Aorta (tissue), 5 donors: ENCODE results near the gene SNW1. TPM values are rescaled to one million over a fixed set of nuclear protein-coding genes. Genes with fewer than 3 reads are reported as not detected.
A peak's percentile ranks its signal among the peaks of the same experiment; 100 is the strongest.
"Not testable (repeated sequence)": the region's sequence is repeated elsewhere in the genome, so short reads cannot be mapped to it uniquely, and the experiment has no call there.

Experiments
- ATAC-seq: fragments of 200-7000 bp; cut with Tn5 transposase; one replicate; pipeline ENCODE4 v1.9.1; 2022; ENCODE audit warnings: moderate library complexity; ENCODE audit not compliant: low FRiP score
- DNase-seq, 2 donors: peaks; one replicate each; pipeline ENCODE4 v3.0.0-alpha.2; 2020
- H3K27ac ChIP-seq, 2 donors: one replicate each; pipeline ENCODE4 v1.5.1; 2013; ENCODE audit warnings: low read length in 2 of 2, mild to moderate bottlenecking in 2 of 2, moderate library complexity in 2 of 2, control low read depth in 1 of 2, inconsistent platforms in 1 of 2, low read depth in 1 of 2
- H3K27me3 ChIP-seq, 2 donors: one replicate each; pipeline ENCODE4 v1.6.1; 2013; ENCODE audit warnings: control low read depth in 1 of 2, low read length in 1 of 2, mild to moderate bottlenecking in 1 of 2, moderate library complexity in 1 of 2; ENCODE audit not compliant: insufficient read depth in 2 of 2, control insufficient read depth in 1 of 2
- H3K36me3 ChIP-seq, 2 donors: one replicate each; pipeline ENCODE4 v1.6.1; 2013; ENCODE audit warnings: control low read depth in 1 of 2, low read length in 1 of 2, mild to moderate bottlenecking in 1 of 2; ENCODE audit not compliant: insufficient read depth in 2 of 2, control insufficient read depth in 1 of 2
- H3K4me1 ChIP-seq, 2 donors: one replicate each; pipeline ENCODE4 v1.6.1; 2013; ENCODE audit warnings: low read length in 2 of 2, control low read depth in 1 of 2, mild to moderate bottlenecking in 1 of 2, moderate library complexity in 1 of 2; ENCODE audit not compliant: insufficient read depth in 2 of 2, control insufficient read depth in 1 of 2
- H3K4me3 ChIP-seq, 2 donors: one replicate each; pipeline ENCODE4 v1.5.1; 2013; ENCODE audit warnings: low read length in 2 of 2, control low read depth in 1 of 2, mild to moderate bottlenecking in 1 of 2
- H3K9me3 ChIP-seq: one replicate; pipeline ENCODE4 v1.6.1; 2013; ENCODE audit warnings: mild to moderate bottlenecking, low read length; ENCODE audit not compliant: control insufficient read depth
- WGBS, 2 donors: extraction: QIAGEN DNeasy Blood & Tissue Kit; methylation state at CpG; one replicate each; pipeline ENCODE4 v1.1.7; 2013; 5-methylcytosine and 5-hydroxymethylcytosine counted together
- intact Hi-C, 2 donors: fragments of 100-400 bp; cut with DNase I; formaldehyde crosslinking; loops; one replicate each; pipeline versions ENCODE4 v1.14.2 to v1.15.0; 2022
- polyA plus RNA-seq, 2 donors: library from polyadenylated mRNA; stranded (reverse); fragments of 200-250 nt; gene quantifications; one replicate each; pipeline ENCODE4 v1.2.3, GENCODE V29; 2013
- total RNA-seq, 2 donors: library from RNA; stranded (reverse); fragmentation: NEBNext Ultra II Directional; extraction: Animal tissue kit (Norgen Biotek cat#: 25700); gene quantifications; one replicate each; pipeline ENCODE4 v1.2.1, GENCODE V29; 2021
- donor health status: healthy with polysubstance abuse.
- donor health status: Bipolar disorder and iron deficiency.
- donor health status: DM: no; HTN: no; CAD: no.
- donor health status: DM: no; HTN: no; CAD: no.
- donor health status: DM: yes; HTN: yes; CAD: no.

The SNW1 gene
- total and polyA plus RNA-seq, 4 donors = 51.4 to 60.5 (median 59.1) TPM

GRCh38 chr14:77763316-77763715 is 2.4 kb upstream of the SNW1 start:
- ATAC-seq = no peak
- H3K4me3 ChIP-seq = no peak overlapping the region
- H3K36me3 ChIP-seq = no peaks in the 10 kb centered on the region
- intact Hi-C loops = loop anchor here in 1 of 2 donors (5.0 kb wide), 1 partner anchor 56 kb away; the partner anchor contains the start of genes ALKBH1 and SLIRP
- peaks cover 4 to 5% of the 10 kb centered on the region in 2 donors for H3K4me1 ChIP-seq
- no peak for DNase-seq
- no peak overlapping the region for H3K27ac ChIP-seq
- H3K27me3 ChIP-seq = no peaks in the 10 kb centered on the region
- H3K9me3 ChIP-seq = no peaks in the 10 kb centered on the region
- 44 to 53% methylated on average over 1 of the region's 1 CpG for WGBS, 2 donors

DNA sequence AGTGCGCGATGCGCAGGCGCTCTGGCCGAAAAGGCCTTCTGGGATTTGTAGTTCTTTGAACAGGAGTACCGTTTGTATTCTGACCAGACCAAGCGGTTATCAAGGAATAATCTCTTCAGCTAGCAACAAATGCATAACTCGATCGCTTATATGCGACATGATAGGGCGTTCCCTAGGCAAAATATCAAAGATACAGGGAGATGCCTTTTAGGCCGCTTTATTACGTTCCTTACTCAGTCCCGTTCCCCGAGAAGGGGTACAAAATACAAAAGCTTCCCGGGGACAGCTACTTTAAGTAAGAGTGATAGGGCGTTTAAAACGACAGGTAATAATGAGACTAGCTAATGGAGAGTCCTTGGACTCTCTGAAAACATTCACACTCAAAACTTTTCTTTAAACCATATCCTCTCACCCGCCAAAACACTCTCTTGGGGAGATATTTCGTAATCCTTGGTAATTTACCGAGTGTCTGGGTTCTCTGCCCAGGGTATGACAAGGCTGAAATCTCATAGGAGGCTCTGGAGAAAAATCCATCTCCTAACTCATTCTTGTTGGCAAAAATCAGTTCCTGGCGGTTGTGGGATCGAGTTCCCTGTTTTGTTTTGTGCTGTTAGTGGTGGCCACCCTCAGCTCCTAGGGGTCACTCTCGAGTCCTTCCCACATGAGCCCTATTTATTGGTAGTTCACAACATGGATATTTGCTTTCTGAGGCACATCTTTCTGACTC is 412 bp upstream of the SNW1 start:
- ATAC-seq (peak; percentile 82), DNase-seq (peak in 1 of 2 donors; percentile 60)
- H3K36me3 ChIP-seq = no peaks in the 10 kb centered on the region
- WGBS, 2 donors = 1 to 2% methylated on average over 24 of the region's 24 CpGs
- peaks cover 4 to 5% of the 10 kb centered on the region in 2 donors for H3K4me1 ChIP-seq
- H3K9me3 ChIP-seq = no peaks in the 10 kb centered on the region
- intact Hi-C loops = loop anchor here in 1 of 2 donors (5.0 kb wide), 1 partner anchor 54 kb away; the partner anchor contains the start of genes ALKBH1 and SLIRP
- H3K4me3 ChIP-seq = peak overlapping the region; percentile 49 to 76
- peak overlapping the region; percentile 41 to 45 for H3K27ac ChIP-seq
- no peaks in the 10 kb centered on the region for H3K27me3 ChIP-seq

GRCh38 chr14:77752799-77753516 is 8.0 kb downstream of the SNW1 start:
- DNase-seq (no peak), ATAC-seq (no peak)
- Histone ChIP-seq H3K4me1 (no peaks in the 10 kb centered on the region), H3K36me3 (peaks cover 2 to 3% of the 10 kb centered on the region in 2 donors), H3K27me3 (no peaks in the 10 kb centered on the region), H3K27ac (no peak overlapping the region), H3K9me3 (no peaks in the 10 kb centered on the region), H3K4me3 (no peak overlapping the region)
- intact Hi-C loops = no loop called here
- WGBS, 2 donors = 33 to 45% methylated on average over 3 of the region's 3 CpGs

GRCh38 chr14:77752266-77752665 is 8.7 kb downstream of the SNW1 start:
- 96% methylated on average over 2 of the region's 2 CpGs for WGBS, 2 donors
- no peaks in the 10 kb centered on the region for H3K4me1 ChIP-seq
- H3K27me3 ChIP-seq = no peaks in the 10 kb centered on the region
- no peak for ATAC-seq
- peaks cover 2 to 3% of the 10 kb centered on the region in 2 donors for H3K36me3 ChIP-seq
- intact Hi-C loops = no loop called here
- no peaks in the 10 kb centered on the region for H3K9me3 ChIP-seq
- H3K4me3 ChIP-seq = no peak overlapping the region
- no peak for DNase-seq
- H3K27ac ChIP-seq = no peak overlapping the region

DNA sequence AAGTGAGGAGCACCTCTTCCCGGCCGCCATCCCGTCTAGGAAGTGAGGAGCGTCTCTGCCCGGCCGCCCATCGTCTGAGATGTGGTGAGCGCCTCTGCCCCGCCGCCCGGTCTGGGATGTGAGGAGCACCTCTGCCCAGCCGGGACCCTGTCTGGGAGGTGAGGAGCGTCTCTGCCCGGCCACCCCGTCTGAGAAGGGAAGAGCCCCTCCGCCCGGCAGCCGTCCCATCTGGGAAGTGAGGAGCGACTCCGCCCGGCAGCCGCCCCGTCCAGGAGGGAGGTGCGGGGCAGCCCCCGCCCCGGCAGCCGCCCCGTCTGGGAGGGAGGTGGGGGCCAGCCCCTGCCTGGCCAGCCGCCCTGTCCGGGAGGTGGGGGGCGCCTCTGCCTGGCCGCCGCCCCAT is 13.5 kb downstream of the SNW1 start:
- H3K36me3 ChIP-seq, H3K27me3 ChIP-seq, H3K9me3 ChIP-seq, H3K4me3 ChIP-seq, H3K27ac ChIP-seq, H3K4me1 ChIP-seq, ATAC-seq: not testable (repeated sequence)
- intact Hi-C loops = loop anchor here in 1 of 2 donors (10.0 kb wide), 1 partner anchor 593 kb away; no protein-coding TSS in a partner anchor
- 92 to 93% methylated on average over 16 to 33 of the region's 33 CpGs for WGBS, 2 donors
- peak in 1 of 2 donors; percentile 50 for DNase-seq

GRCh38 chr14:77746064-77746702 is 14.8 kb downstream of the SNW1 start:
- no peak overlapping the region for H3K27ac ChIP-seq
- peaks cover 2 to 3% of the 10 kb centered on the region in 2 donors for H3K36me3 ChIP-seq
- no peaks in the 10 kb centered on the region for H3K9me3 ChIP-seq
- H3K27me3 ChIP-seq = no peaks in the 10 kb centered on the region
- intact Hi-C loops = loop anchor here in 1 of 2 donors (10.0 kb wide), 1 partner anchor 591 kb away; no protein-coding TSS in a partner anchor
- H3K4me3 ChIP-seq = no peak overlapping the region
- no peak for DNase-seq
- no peaks in the 10 kb centered on the region for H3K4me1 ChIP-seq
- 39 to 40% methylated on average over 4 of the region's 4 CpGs for WGBS, 2 donors
- no peak for ATAC-seq

GRCh38 chr14:77741438-77741837 is 19.5 kb downstream of the SNW1 start:
- ATAC-seq (no peak), DNase-seq (no peak)
- H3K36me3 ChIP-seq = peaks cover 3 to 4% of the 10 kb centered on the region in 2 donors
- H3K9me3 ChIP-seq = no peaks in the 10 kb centered on the region
- H3K4me3 ChIP-seq = no peak overlapping the region
- intact Hi-C loops = loop anchor here in 1 of 2 donors (10.0 kb wide), 1 partner anchor 587 kb away; no protein-coding TSS in a partner anchor
- 58 to 70% methylated on average over 2 of the region's 2 CpGs for WGBS, 2 donors
- no peaks in the 10 kb centered on the region for H3K27me3 ChIP-seq
- H3K27ac ChIP-seq = no peak overlapping the region
- H3K4me1 ChIP-seq = no peaks in the 10 kb centered on the region

GRCh38 chr14:77738559-77739250 is 22.3 kb downstream of the SNW1 start:
- 57 to 59% methylated on average over 7 of the region's 7 CpGs for WGBS, 2 donors
- H3K36me3 ChIP-seq = peaks cover 3 to 8% of the 10 kb centered on the region in 2 donors
- no peak for ATAC-seq
- no peaks in the 10 kb centered on the region for H3K27me3 ChIP-seq
- no peak for DNase-seq
- no peak overlapping the region for H3K27ac ChIP-seq
- intact Hi-C loops = no loop called here
- H3K4me1 ChIP-seq = no peaks in the 10 kb centered on the region
- no peak overlapping the region for H3K4me3 ChIP-seq
- H3K9me3 ChIP-seq = no peaks in the 10 kb centered on the region
